Skeletal muscle satellite cell (primary cell): ENCODE results near the gene TBC1D19.
"Not testable (repeated sequence)": the region's sequence is repeated elsewhere in the genome, so short reads cannot be mapped to it uniquely, and the experiment has no call there.

Source experiments
- H3K27me3 ChIP-seq: 2 replicates; pipeline ENCODE4 v1.7.0; 2013; ENCODE audit warnings: low read length; ENCODE audit not compliant: control insufficient read depth, insufficient read depth
- H3K36me3 ChIP-seq: 2 replicates; pipeline ENCODE4 v1.7.0; 2013; ENCODE audit warnings: mild to moderate bottlenecking, control low read depth, low read length; ENCODE audit not compliant: insufficient read depth
- H3K4me1 ChIP-seq: 2 replicates; pipeline ENCODE4 v1.7.0; 2013; ENCODE audit warnings: low read length; ENCODE audit not compliant: control insufficient read depth, insufficient read depth
- H3K4me2 ChIP-seq: 2 replicates; pipeline ENCODE4 v1.7.0; 2013; ENCODE audit warnings: mild to moderate bottlenecking, low read length
- H3K4me3 ChIP-seq: 2 replicates; pipeline ENCODE4 v1.7.0; 2013; ENCODE audit warnings: low read length
- H3K9ac ChIP-seq: 2 replicates; pipeline ENCODE4 v1.7.0; 2013; ENCODE audit warnings: mild to moderate bottlenecking, low read depth, low read length, moderate library complexity
- H3K9me3 ChIP-seq: replicated peaks from 2 replicates; pipeline ENCODE4 v1.7.0; 2013; ENCODE audit warnings: mild to moderate bottlenecking, control low read depth, low read length

TBC1D19 gene

DNA sequence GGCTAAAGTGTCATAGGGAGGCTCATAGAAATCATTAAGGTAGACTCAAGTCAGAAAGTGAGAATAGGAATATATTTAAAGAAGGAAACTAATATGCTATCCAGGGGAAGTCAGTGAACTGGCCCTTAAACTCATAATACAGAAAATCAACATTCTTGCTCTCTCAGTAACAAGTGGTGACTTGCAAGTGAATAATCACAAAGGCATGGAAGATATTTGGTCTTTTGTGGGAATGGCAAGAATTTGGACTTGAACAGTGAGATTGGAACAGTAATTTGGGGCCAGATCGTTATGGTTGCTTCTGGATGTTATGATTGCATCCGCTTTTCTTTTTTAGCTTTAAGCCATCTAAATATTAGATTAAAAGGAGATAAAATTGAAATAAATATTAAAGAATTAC lies 103.8 kb downstream of the TBC1D19 start:
- Histone ChIP-seq H3K4me1 (peaks cover 33% of the 10 kb centered on the region), H3K9me3 (peaks cover 4% of the 10 kb centered on the region), H3K27me3 (no peaks in the 10 kb centered on the region), H3K4me2 (peak overlapping the region; percentile 55), H3K4me3 (no peak overlapping the region), H3K36me3 (peaks cover 67% of the 10 kb centered on the region), H3K9ac (peak overlapping the region; percentile 64)

DNA sequence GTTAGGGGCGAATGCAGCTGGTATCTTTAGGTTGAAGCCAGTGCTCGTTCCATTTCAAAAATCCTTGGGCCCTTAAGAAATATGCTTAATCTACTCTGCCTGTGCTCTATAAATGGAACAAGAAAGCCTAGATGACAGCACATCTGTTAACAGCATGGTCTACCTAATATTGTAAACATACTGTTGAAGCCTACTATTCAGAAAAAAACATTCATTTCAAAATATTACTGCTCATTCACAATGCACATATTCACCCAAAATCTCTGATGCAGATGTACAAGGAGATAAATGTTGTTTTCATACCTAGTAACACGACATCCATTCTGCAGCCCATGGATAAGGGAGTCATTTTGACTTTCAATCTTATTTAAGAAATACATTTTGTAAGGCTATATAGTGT lies 106.6 kb downstream of the TBC1D19 start:
- H3K4me1 ChIP-seq: peaks cover 33% of the 10 kb centered on the region
- no peaks in the 10 kb centered on the region for H3K27me3 ChIP-seq
- no peak overlapping the region for H3K4me3 ChIP-seq
- no peak overlapping the region for H3K4me2 ChIP-seq
- peaks cover 61% of the 10 kb centered on the region for H3K36me3 ChIP-seq
- H3K9me3 ChIP-seq: peaks cover 4% of the 10 kb centered on the region
- H3K9ac ChIP-seq: no peak overlapping the region

DNA sequence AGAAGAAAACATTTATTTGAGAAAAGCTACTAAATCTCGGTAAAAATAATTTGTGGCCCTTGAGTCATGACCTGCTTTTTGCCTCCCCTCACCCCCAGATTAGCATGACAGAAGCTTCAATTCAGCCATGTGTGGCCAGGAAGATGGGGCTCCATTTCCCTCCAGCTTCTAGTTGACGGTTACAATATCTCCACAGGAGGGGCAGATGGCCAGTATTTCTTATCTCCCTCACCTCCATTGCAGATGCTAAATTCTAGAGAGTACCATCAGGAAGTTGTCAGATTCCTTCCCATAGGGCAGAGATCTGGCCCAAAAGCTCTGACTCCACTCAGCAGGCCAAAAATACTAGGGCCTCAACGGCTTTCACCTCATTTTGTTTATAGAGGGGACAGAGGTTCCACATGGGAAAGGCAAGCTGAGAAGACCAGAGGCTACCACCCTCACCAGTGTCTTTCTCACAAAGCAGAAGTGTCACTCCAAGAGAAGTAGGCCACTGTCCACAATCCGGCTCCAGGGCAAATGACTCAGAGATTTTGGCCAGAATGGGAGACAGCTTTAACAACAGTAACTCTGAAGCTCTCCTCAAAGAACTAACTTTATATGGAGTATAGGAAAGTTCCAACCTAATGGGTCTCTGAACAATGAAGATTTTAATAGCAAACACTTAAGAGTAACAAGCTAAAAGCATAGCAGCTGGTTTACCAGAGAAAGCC lies 108.3 kb downstream of the TBC1D19 start:
- H3K4me3 ChIP-seq: no peak overlapping the region
- H3K27me3 ChIP-seq: no peaks in the 10 kb centered on the region
- no peak overlapping the region for H3K9ac ChIP-seq
- peaks cover 22% of the 10 kb centered on the region for H3K4me1 ChIP-seq
- no peak overlapping the region for H3K4me2 ChIP-seq
- peaks cover 4% of the 10 kb centered on the region for H3K9me3 ChIP-seq
- H3K36me3 ChIP-seq: peaks cover 50% of the 10 kb centered on the region

DNA sequence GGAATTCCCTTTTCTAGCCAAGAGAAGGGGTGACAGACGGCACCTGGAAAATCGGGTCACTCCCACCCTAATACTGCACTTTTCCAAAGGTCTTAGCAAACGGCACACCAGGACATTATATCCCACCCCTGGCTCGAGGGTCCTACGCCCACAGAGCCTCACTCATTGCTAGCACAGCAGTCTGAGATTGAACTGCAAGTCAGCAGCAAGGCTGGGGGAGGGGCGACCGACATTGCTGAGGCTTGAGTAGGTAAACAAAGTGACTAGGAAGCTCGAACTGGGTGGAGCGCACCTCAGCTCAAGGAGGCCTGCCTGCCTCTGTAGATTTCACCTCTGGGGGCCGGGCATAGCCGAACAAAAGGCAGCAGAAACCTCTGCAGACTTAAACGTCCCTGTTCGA lies 110.2 kb downstream of the TBC1D19 start:
- H3K9me3 ChIP-seq, H3K4me3 ChIP-seq, H3K4me2 ChIP-seq, H3K4me1 ChIP-seq, H3K27me3 ChIP-seq, H3K9ac ChIP-seq: not testable (repeated sequence)
- H3K36me3 ChIP-seq: peaks cover 46% of the 10 kb centered on the region

DNA sequence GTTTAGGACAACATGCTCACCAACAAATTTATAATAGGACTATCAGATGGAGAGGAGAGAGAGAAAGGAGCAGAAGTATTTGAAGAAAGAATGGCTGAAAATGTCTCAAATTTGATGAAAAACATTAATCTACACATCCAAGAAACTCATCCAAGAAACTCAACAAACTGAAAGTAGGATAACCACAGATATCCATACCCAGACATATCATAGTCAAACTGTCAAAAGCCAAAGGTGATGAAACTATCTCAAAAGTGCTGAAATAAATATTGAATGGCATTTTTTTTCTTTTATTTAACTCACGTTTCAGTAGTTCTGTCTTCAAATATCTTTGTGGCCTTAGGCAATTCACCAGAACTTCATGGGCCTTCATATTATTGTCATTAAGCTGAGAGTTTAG lies 116.2 kb downstream of the TBC1D19 start:
- Histone ChIP-seq H3K36me3 (no peaks in the 10 kb centered on the region), H3K27me3 (no peaks in the 10 kb centered on the region), H3K4me3 (no peak overlapping the region), H3K4me1 (peaks cover 11% of the 10 kb centered on the region), H3K9me3 (no peaks in the 10 kb centered on the region), H3K4me2 (no peak overlapping the region), H3K9ac (no peak overlapping the region)

DNA sequence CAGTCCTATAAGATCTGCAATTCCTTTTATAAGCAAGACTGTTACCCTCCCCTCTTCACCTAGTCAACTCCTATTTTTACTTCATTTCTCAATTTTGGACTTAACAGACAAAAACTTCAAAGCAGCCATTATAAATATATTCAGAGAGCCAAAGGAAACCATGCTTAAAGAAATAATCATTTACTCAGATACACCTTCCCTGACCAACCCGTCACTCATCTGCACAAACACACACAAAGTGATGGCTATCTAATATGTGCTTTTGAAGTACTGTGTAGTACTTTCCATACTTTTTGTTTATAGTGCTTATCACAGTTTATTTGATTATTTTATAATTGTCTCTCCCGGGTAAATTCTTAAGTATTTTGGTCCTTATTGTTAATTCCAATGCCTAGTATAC lies 117.2 kb downstream of the TBC1D19 start:
- Histone ChIP-seq H3K4me1 (peaks cover 11% of the 10 kb centered on the region), H3K9ac (no peak overlapping the region), H3K4me3 (no peak overlapping the region), H3K27me3 (no peaks in the 10 kb centered on the region), H3K4me2 (no peak overlapping the region), H3K36me3 (no peaks in the 10 kb centered on the region), H3K9me3 (no peaks in the 10 kb centered on the region)

DNA sequence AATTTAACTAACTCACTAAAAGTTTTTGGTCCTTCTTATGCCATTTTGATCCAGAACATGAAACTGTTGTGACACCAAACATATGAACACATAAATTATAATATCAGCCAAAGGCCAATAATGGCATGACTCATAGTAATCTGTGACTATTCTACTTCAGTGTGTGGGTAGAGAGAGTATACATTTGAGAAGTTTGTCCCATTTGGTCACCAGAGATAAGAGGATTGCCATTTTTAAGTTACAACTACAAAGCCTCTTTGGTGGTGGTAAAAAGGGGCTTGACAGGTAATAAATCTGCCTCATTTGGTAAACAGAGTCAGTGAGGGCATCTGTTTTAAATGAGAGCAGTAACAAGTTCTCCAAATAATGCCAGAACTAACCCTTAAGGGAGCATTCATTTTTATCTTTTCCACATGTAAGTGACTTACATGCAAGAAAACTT lies 117.9 kb downstream of the TBC1D19 start:
- Histone ChIP-seq H3K27me3 (no peaks in the 10 kb centered on the region), H3K4me2 (no peak overlapping the region), H3K36me3 (no peaks in the 10 kb centered on the region), H3K9ac (no peak overlapping the region), H3K9me3 (no peaks in the 10 kb centered on the region), H3K4me3 (no peak overlapping the region), H3K4me1 (peaks cover 11% of the 10 kb centered on the region)

DNA sequence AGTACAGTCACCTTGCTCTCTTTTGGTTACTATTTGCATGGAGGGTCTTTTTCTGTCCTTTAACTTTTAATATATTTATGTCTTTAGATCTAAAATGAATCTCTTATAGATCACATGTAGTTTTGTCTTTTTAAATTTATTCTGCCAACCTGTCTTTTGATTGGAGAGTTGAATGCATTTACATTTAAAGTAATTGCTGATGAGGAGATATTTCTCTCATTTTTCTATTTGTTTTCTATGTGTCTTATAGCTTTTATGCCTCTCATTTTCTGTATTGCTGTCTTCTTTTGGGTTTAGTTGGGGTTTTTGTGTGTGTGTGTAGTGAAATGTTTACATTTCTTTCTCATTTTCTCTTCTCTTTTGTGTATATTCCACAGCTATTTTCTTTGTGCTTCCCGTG lies 123.5 kb downstream of the TBC1D19 start:
- no peak overlapping the region for H3K9ac ChIP-seq
- H3K4me1 ChIP-seq: no peaks in the 10 kb centered on the region
- no peak overlapping the region for H3K4me3 ChIP-seq
- no peaks in the 10 kb centered on the region for H3K27me3 ChIP-seq
- no peaks in the 10 kb centered on the region for H3K9me3 ChIP-seq
- H3K4me2 ChIP-seq: no peak overlapping the region
- peaks cover 5% of the 10 kb centered on the region for H3K36me3 ChIP-seq

DNA sequence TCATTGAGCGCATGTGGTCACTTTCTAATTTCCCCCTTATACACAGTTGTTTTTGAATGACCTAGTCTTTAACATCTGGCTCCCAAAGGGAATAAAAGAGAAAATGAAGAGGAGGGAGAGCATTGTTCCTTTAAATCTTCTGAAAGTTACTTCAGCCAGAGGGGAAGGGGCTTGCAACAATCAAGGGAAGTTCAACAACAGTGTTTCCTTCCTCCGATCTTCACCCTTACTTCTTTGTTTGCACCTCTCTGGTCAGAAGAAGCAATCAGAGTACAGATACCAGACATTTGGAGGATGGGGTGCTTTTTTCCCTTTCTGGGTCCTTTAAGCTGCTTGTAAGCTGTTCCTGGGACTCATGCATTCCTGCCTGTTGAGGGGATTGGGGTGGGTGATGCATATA lies 125.4 kb downstream of the TBC1D19 start:
- Histone ChIP-seq H3K9me3 (no peaks in the 10 kb centered on the region), H3K9ac (no peak overlapping the region), H3K4me1 (peaks cover 5% of the 10 kb centered on the region), H3K4me3 (no peak overlapping the region), H3K27me3 (no peaks in the 10 kb centered on the region), H3K36me3 (peaks cover 5% of the 10 kb centered on the region), H3K4me2 (no peak overlapping the region)

DNA sequence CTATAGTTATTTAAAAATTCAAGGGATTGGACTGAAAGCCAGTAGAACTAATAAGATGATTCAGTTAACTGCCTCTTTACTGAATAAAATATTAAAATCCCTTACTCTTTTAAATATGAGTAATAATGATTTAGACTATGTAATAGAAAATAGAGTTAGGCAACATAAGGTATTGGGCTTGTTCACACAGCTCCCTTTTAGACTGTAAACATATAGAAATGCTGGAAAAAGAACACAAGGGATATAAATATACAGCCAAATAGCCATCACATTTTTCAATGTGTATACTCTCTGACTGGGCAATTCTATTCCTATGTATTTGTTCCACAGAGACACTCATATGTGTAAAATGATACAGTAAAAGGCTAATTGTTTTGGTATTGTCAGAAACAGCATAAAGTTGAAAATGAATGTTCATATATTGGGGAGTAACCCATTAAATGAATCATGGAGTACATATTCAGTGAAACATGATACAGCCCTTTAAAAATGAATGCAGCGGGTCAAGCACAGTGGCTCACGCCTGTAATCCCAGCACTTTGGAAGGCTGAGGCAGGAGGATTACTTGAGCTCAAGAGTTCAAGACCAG lies 129.8 kb downstream of the TBC1D19 start:
- H3K4me3 ChIP-seq: no peak overlapping the region
- no peak overlapping the region for H3K4me2 ChIP-seq
- H3K9ac ChIP-seq: no peak overlapping the region
- no peaks in the 10 kb centered on the region for H3K27me3 ChIP-seq
- no peaks in the 10 kb centered on the region for H3K9me3 ChIP-seq
- peaks cover 11% of the 10 kb centered on the region for H3K36me3 ChIP-seq
- H3K4me1 ChIP-seq: peaks cover 17% of the 10 kb centered on the region

DNA sequence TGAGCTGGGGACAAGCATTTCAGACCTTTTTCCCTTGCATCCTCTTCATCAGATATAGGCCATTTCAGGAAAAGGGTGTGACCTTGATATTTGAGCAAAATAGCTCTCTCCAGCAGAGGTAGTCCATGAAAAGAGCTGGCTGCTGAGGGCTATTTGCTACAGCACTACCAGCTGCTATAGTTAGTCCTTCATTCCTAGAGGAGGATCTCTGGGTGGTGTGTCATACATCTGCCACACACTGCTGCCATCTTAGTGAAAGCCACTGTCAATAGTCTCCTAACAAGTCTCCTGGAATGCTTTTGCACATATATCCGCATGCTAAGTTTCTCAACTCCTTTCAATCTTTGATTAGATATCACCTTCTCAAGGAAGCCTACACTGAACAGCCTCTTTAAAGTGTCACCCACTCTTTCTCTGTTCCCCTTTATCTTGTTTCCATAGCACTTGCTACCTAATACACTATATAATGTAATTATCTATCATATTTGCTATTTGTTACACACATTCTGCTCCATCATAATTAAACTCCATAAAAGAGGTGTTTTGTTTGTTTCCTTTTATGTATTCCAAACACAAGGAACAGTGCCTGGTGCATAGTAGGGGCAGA lies 131.9 kb downstream of the TBC1D19 start:
- no peak overlapping the region for H3K4me3 ChIP-seq
- no peak overlapping the region for H3K4me2 ChIP-seq
- peaks cover 20% of the 10 kb centered on the region for H3K4me1 ChIP-seq
- peaks cover 18% of the 10 kb centered on the region for H3K36me3 ChIP-seq
- H3K9me3 ChIP-seq: no peaks in the 10 kb centered on the region
- H3K9ac ChIP-seq: no peak overlapping the region
- no peaks in the 10 kb centered on the region for H3K27me3 ChIP-seq

DNA sequence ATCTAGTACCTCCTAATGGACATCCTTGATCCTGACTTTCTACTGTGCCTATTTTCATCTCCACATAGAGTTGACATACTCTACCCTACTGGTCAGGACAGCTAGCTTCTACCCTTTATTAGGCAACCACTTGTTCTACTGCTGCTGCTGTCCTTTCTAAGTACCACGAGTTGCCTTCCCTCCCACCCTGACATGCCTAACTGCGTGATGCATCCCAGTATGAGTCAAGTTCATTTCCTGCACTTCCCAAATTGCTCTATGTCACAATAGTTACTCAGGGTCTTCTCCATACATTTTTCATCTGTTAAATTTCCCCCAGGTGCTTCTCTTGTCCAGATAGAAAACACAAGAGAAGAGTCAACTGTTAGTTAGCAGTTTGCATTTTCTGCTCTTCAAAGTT lies 133.4 kb downstream of the TBC1D19 start:
- peaks cover 20% of the 10 kb centered on the region for H3K4me1 ChIP-seq
- peak overlapping the region; percentile 5 for H3K4me3 ChIP-seq
- H3K4me2 ChIP-seq: peak overlapping the region; percentile 2
- H3K36me3 ChIP-seq: peaks cover 22% of the 10 kb centered on the region
- H3K9ac ChIP-seq: no peak overlapping the region
- no peaks in the 10 kb centered on the region for H3K27me3 ChIP-seq
- H3K9me3 ChIP-seq: no peaks in the 10 kb centered on the region
